Inflammatory macrophage (primary cell): ENCODE data around the gene VMAC.
"Not testable (repeated sequence)": the region's sequence is repeated elsewhere in the genome, so short reads cannot be mapped to it uniquely, and the experiment has no call there.

Source experiments
- DNase-seq, 2 donors: peaks; one replicate each; pipeline ENCODE4 v3.0.0-alpha.2; 2020 to 2022
- total RNA-seq, 18 experiments: gene quantifications; one replicate each; lab custom pipeline; 2026; ENCODE audit warnings: mixed read lengths in 6 of 18, inconsistent platforms in 2 of 18; lab: John Stamatoyannopoulos, UW

Gene VMAC
- total RNA-seq, result 1.3 to 20.2 (median 11.0) reads per million in 18 experiments

GRCh38 chr19:5904352-5905113, at the start of gene VMAC:
Gene VMAC, plus strand, starts transcription at chr19:5904872. Its CDS starts 19 bp downstream, at chr19:5904891.
- DNase-seq, result peak; percentile 100

GRCh38 chr19:5855151-5855550, 49.5 kb upstream of the VMAC start:
- not testable (repeated sequence) for DNase-seq

GRCh38 chr19:5857203-5858081, 47.2 kb upstream of the VMAC start:
- DNase-seq, result no peak

- no peak for DNase-seq
Measured at GRCh38 chr19:5863030-5863665, 41.5 kb upstream of the VMAC start.

GRCh38 chr19:5864013-5864720, 40.5 kb upstream of the VMAC start:
- DNase-seq, result no peak

- DNase-seq, result no peak
Measured at GRCh38 chr19:5864725-5865486, 39.8 kb upstream of the VMAC start.

- DNase-seq, result no peak
Measured at GRCh38 chr19:5865772-5866171, 38.9 kb upstream of the VMAC start.

- no peak for DNase-seq
Measured at GRCh38 chr19:5867201-5868136, 37.2 kb upstream of the VMAC start.

- DNase-seq, result no peak
Measured at GRCh38 chr19:5870986-5871394, 33.7 kb upstream of the VMAC start.

- DNase-seq, result no peak
Measured at GRCh38 chr19:5873617-5874199, 31.0 kb upstream of the VMAC start.

- DNase-seq, result peak; percentile 62 to 69
Measured at GRCh38 chr19:5874496-5874895, 30.2 kb upstream of the VMAC start.

- DNase-seq, result no peak
Measured at GRCh38 chr19:5877427-5877826, 27.2 kb upstream of the VMAC start.

- no peak for DNase-seq
Measured at GRCh38 chr19:5877882-5878281, 26.8 kb upstream of the VMAC start.

GRCh38 chr19:5880196-5880595, 24.5 kb upstream of the VMAC start:
- DNase-seq, result no peak

- DNase-seq, result no peak
Measured at GRCh38 chr19:5880604-5881078, 24.0 kb upstream of the VMAC start.

GRCh38 chr19:5881543-5882299, 23.0 kb upstream of the VMAC start:
- DNase-seq, result no peak

- DNase-seq, result no peak
Measured at GRCh38 chr19:5882421-5882968, 22.2 kb upstream of the VMAC start.

GRCh38 chr19:5883157-5883873, 21.4 kb upstream of the VMAC start:
- not testable (repeated sequence) for DNase-seq
